GM12891 (cell line): ENCODE results near the gene HNF4A.
"Not testable (repeated sequence)": the region's sequence is repeated elsewhere in the genome, so short reads cannot be mapped to it uniquely, and the experiment has no call there.

ENCODE experiments used
- DNase-seq: peaks from one replicate; pipeline ENCODE4 v3.0.0; 2011; ENCODE audit warnings: low spot score; ENCODE audit not compliant: insufficient read length
- FAIRE-seq: peaks from 2 replicates; lab custom pipeline; 2011; peaks lifted over from hg19 to GRCh38; lab: Jason Lieb, UNC
- PAX5 ChIP-seq: IDR thresholded peaks from 2 replicates; pipeline ENCODE4 v1.6.1; 2011; ENCODE audit warnings: low read length, moderate library complexity, mild to moderate bottlenecking; ENCODE audit not compliant: insufficient read depth, severe bottlenecking
- POLR2A ChIP-seq: IDR thresholded peaks from 2 replicates; pipeline ENCODE4 v1.6.1; 2011; ENCODE audit warnings: low read depth, low read length, control low read depth
- POLR2AphosphoS5 ChIP-seq: IDR thresholded peaks from 2 replicates; pipeline ENCODE4 v1.6.1; 2011; ENCODE audit warnings: low read depth, low read length, control low read depth
- POU2F2 ChIP-seq: IDR thresholded peaks from 2 replicates; pipeline ENCODE4 v1.6.1; 2011; ENCODE audit warnings: low read depth, mild to moderate bottlenecking, control low read depth, low read length, moderate library complexity
- SPI1 ChIP-seq: IDR thresholded peaks from 2 replicates; pipeline ENCODE4 v1.6.1; 2011; ENCODE audit warnings: low read depth, low read length, control low read depth
- TAF1 ChIP-seq: IDR thresholded peaks from 2 replicates; pipeline ENCODE4 v1.6.1; 2011; ENCODE audit warnings: low read depth, low read length, control low read depth

HNF4A gene

GRCh38 chr20:44345147-44345546 is 10.4 kb upstream of the HNF4A start:
- FAIRE-seq (no peak), DNase-seq (no peak)
- no peak for TF ChIP-seq POU2F2
- no peak for TF ChIP-seq PAX5
- no peak for TF ChIP-seq SPI1
- TF ChIP-seq POLR2AphosphoS5: no peak
- TF ChIP-seq TAF1: no peak
- no peak for TF ChIP-seq POLR2A

- not testable (repeated sequence) for DNase-seq
- peak; percentile 31 for FAIRE-seq
These were observed 9.6 kb upstream of the HNF4A start for GRCh38 chr20:44345941-44346340.

GRCh38 chr20:44348168-44348659 is 7.3 kb upstream of the HNF4A start:
- DNase-seq (no peak), FAIRE-seq (no peak)
- TF ChIP-seq POLR2AphosphoS5: no peak
- no peak for TF ChIP-seq POU2F2
- TF ChIP-seq SPI1: no peak
- no peak for TF ChIP-seq POLR2A
- no peak for TF ChIP-seq TAF1
- no peak for TF ChIP-seq PAX5

- FAIRE-seq: no peak
- no peak for DNase-seq
- TF ChIP-seq SPI1: no peak
- no peak for TF ChIP-seq POLR2AphosphoS5
- TF ChIP-seq PAX5: no peak
- TF ChIP-seq POU2F2: no peak
- TF ChIP-seq TAF1: no peak
- no peak for TF ChIP-seq POLR2A
These were observed 6.2 kb upstream of the HNF4A start for GRCh38 chr20:44349349-44349748.

- FAIRE-seq (no peak), DNase-seq (no peak)
- no peak for TF ChIP-seq TAF1
- no peak for TF ChIP-seq SPI1
- no peak for TF ChIP-seq PAX5
- TF ChIP-seq POLR2A: no peak
- no peak for TF ChIP-seq POLR2AphosphoS5
- no peak for TF ChIP-seq POU2F2
These were observed 4.9 kb upstream of the HNF4A start for GRCh38 chr20:44350567-44350966.

GRCh38 chr20:44354979-44355497 is 461 bp upstream of the HNF4A start:
- DNase-seq (no peak), FAIRE-seq (no peak)
- TF ChIP-seq PAX5: no peak
- TF ChIP-seq TAF1: no peak
- no peak for TF ChIP-seq SPI1
- no peak for TF ChIP-seq POLR2AphosphoS5
- TF ChIP-seq POLR2A: no peak
- TF ChIP-seq POU2F2: no peak

- FAIRE-seq (no peak), DNase-seq (no peak)
- TF ChIP-seq POLR2AphosphoS5 (no peak), SPI1 (no peak), POLR2A (no peak), PAX5 (no peak), TAF1 (no peak), POU2F2 (no peak)
These were observed 839 bp downstream of the HNF4A start for GRCh38 chr20:44356353-44356723.

GRCh38 chr20:44357020-44357419 is 1.5 kb downstream of the HNF4A start:
- FAIRE-seq (no peak), DNase-seq (no peak)
- TF ChIP-seq PAX5: no peak

- TF ChIP-seq POU2F2: no peak
- no peak for TF ChIP-seq POLR2A
- TF ChIP-seq SPI1: no peak
- no peak for TF ChIP-seq POLR2AphosphoS5
- no peak for TF ChIP-seq PAX5
- no peak for TF ChIP-seq TAF1
- no peak for FAIRE-seq
- DNase-seq: no peak
These were observed 2.1 kb downstream of the HNF4A start for GRCh38 chr20:44357555-44358125.

GRCh38 chr20:44358776-44359175 is 3.3 kb downstream of the HNF4A start:
- DNase-seq (no peak), FAIRE-seq (no peak)
- no peak for TF ChIP-seq POLR2A
- no peak for TF ChIP-seq POLR2AphosphoS5
- TF ChIP-seq PAX5: no peak
- TF ChIP-seq SPI1: no peak
- TF ChIP-seq TAF1: no peak
- TF ChIP-seq POU2F2: no peak
